GM21360 (cell line): ENCODE measurements around the gene RGS12.

Source experiments
- ATAC-seq: cut with Tn5 transposase; IDR thresholded peaks from one replicate; pipeline ENCODE4 v1.9.1; 2021; ENCODE audit warnings: mild to moderate bottlenecking, moderate library complexity; ENCODE audit not compliant: unreplicated experiment

The RGS12 gene

GRCh38 chr4:3252831-3253641 lies 39.8 kb upstream of the RGS12 start:
- no peak for ATAC-seq

- no peak for ATAC-seq
These were observed 39.0 kb upstream of the RGS12 start for GRCh38 chr4:3253808-3254207.

DNA sequence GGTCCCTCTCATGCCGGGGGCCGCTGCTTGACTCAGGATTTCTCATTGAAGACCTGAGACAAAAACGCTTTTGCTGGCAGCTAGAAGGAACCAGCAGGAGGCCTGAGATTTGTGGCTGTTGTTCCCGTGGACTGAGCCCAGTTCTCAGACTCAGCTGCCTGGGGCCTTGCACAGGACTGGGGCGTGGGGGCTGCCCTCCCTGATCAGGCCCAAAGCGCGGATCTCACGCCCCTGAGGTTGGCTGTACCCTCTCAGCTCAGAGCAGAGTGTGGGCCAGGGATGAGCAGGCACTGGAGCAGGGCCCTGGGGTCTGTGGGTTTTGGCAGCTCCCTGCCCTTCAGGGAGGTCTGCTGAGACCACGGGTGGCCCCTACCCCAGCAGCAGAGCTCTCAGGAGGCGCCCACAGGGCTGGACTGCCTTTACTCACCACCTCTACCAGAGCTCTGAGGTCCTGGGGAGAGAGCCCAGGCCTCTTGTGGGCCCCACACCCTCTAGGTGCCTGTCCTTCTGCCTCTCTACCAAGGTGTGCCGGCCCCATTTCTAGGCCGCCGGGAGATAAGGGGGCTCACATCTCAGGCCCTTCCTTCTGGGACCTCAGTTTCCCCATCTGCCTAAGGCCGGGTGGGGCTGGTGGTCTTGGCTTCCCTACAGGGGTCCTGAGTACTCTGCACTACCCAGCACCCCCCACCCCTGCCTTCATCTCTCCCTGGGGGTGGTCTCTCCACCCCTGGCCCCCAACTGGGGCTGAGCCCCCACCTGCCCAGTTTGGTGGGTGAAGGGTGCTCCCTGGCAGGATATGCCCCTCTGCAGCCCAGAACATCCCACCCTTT lies 38.3 kb upstream of the RGS12 start:
- no peak for ATAC-seq

- ATAC-seq, result no peak
These were observed 37.1 kb upstream of the RGS12 start for GRCh38 chr4:3255611-3256186.

DNA sequence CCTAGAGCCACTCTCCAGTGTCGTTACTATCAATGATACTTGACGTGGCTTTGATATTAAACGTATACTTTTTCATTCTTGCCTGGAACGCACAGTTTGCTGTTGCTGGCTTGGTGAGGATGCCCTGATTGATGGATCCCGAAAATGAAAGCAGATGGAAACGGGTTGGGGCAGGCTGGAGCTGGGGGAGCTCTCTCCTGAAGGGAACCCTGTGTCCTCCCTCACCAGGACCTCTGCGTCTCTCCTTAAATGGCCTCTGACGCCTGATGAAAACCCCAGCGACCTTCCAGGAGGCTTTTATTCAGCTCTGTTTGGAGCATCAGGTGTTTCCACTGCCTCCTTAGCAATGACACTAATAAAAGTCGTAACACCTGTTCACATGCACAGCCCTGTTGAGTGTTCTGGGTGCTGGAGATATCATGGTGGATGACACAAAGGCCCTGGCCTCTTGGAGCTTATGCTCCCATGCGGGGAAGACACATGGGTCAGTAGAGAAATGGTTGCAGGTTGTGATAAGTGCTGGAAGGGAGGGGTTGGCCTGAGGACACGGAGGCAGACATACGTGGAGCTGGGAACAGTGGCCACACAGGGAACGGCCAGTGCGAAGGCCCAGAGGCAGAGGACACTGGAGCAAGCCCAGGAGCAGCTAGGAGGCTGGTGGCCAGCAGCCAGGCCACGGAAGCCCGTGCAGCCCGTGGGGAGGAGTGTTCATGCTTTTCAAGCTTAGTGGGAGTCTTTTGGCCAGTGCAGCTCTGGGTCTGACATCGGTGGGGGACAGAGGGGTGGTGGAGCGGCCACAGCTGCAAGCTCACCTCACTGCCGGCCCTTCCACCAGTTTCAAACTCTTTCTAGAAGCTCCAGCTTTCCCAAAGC lies 36.4 kb upstream of the RGS12 start:
- no peak for ATAC-seq

DNA sequence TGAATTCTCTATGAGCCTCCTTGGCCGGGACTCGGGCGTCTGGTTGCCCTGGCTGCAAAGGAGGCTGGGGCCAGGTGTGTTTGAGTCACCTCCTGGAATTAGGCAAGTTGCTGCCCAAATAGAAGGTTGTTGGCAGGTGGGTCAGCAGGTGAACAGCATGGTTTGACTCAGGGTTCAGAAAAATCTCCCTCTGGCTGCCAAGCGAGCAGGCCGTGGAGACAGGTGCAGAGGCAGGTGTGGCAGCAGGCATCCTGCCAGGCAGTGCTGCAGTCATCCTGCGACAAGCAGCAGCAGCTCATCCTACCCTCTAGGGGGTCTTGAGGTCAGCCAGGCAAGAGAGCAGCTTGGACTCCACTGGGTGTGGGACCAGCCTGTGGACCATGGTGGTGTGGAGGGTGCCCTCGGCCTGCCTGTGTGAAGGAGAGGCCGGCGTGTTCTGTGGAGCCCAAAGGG lies 35.7 kb upstream of the RGS12 start:
- ATAC-seq, result no peak

GRCh38 chr4:3257556-3258482 lies 35.0 kb upstream of the RGS12 start:
- no peak for ATAC-seq

DNA sequence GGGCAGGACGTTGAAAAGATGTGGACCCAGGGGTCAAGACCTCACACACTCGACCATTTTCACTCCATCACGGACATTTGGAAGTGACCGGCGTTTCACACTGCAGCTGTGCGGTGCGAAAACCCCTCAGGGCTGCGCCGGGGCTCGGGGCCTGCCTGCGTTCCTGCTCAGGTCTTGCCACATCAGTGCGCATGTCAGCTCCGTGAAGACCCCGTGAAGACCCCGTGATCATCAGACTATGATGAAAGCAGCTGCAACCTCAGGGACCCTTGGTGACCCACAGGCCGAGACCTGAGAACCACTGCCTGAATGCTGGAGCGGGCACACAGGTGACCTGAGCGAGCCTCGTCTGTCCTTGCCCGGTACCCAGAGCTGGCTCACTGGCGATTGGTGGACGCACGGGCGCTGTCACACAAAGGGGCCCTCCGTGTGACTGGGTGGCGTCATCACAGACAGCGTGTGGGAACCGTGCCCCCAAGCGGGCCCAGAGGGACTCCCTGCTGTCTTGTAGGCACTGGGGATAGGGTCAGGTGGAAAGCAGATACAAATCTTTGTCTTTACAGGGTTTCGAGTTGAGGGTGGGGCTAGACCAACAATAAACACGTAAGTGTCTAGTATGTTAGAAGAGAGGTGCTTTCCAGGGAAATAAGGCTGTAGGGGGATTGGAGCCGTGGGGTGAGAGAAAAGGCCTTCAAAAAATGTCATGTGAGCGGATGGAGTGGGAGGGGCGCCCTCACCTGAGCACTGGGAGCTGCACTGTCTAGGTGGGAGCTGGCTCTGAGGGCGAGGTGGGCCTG lies 31.2 kb upstream of the RGS12 start:
- ATAC-seq, result no peak

GRCh38 chr4:3262208-3263052 lies 30.4 kb upstream of the RGS12 start:
- no peak for ATAC-seq

DNA sequence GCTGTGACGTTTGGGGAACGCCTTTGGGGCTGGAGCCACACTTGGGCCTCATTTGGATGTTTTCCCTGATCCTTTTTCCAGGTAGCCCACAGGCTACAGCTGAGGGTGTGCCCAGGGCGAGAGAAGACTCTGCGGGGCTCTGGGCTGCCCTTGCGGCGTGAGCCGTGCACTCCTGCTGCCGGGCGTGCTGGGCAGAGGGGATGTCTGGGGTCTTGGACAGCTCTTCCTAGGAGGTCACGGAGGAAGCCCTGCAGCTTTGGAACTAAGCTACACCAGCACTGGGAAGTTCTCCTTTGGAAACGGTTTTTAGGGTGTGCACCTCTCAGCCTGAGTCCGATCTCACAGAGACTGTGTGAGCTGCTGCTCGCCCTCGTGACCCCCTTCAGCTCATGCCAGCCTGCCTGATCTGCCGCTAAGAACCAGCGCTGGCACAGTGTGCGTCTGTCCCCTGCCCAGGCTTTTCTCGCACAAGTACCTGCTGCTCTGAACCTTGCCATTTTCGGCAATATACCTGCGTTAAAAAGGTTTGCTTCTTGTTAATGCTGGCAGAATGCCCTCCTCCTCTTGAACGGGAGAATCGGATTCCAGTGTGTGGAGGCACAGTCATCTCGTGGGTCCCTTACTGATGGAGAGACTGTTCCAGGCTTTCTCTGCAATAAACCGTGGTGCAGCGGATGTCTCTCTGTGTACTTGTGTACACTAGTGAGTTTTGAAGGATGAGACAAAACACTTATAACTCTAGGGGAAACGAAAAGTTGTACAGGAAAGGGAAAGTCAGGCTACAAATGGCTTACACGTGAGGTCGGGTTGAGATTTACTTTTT lies 29.6 kb upstream of the RGS12 start:
- no peak for ATAC-seq

GRCh38 chr4:3263876-3264193 lies 29.0 kb upstream of the RGS12 start:
- ATAC-seq, result no peak

DNA sequence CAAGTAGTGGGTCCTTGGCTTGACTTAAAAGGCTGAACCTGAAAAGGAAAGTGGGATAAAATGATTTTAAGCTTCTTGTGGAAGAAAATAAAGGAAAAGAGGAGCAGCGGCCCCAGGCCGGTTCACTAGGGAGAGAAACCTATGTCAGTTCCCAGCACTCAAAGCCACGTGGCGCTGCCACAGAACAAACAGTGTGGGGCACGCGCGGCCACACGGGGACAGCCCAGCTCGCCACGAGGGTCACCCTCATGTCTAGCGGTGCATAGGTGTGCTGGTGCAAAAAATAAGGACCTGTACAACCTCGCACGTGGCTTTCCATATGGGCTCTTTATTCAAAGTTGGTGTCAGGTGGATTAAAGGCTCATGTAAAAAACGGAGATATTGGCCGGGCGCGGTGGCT lies 26.7 kb upstream of the RGS12 start:
- no peak for ATAC-seq

- ATAC-seq, result no peak
These were observed 25.0 kb upstream of the RGS12 start for GRCh38 chr4:3267576-3268394.

DNA sequence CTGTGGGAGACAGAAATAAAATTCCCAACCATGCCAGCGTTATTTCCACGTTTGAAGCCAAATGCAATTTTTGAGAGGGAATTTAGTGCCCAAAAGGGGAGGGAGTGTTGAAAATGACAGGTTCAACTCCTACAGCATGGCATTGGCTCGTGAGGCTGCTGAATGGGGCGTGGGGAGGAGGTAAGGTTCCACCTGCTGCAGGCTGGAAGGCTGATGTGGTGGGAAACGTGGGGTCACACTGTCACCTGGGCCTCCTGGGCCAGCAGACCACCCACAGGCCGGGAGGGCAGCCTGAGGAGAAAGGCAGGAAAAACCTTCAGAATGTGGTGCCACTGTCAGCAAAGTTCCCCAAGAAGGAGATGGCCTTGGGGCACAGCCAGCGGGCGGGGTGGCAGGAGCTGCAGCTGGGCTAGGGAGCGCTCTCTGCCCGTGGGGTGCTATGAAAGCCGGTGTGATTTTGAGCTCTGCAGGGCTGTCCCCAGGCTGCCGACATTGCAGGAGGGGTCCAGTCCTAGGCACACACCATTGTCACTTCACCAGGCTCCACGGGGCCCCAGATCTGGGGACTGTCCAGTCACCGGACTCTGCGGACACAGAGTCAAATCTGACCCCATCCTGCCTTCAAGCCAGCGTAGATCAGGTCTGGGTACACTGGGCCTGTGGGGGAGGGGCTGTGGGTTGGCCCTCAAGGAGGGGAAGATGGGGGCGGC lies 24.3 kb upstream of the RGS12 start:
- no peak for ATAC-seq

- ATAC-seq, result no peak
These were observed 23.5 kb upstream of the RGS12 start for GRCh38 chr4:3269105-3269927.
